ENCODE data around the gene HTR3E. TPM values are rescaled to one million over a fixed set of nuclear protein-coding genes. Genes with fewer than 3 reads are reported as not detected.

Gene HTR3E
- total RNA-seq, 1 donor from 2014 or later = not detected

- intact Hi-C loops (cut with DNase I) = no loop called here
- H3K36me3 ChIP-seq = no peaks in the 10 kb centered on the region
- peaks cover 51% of the 10 kb centered on the region for H3K4me1 ChIP-seq
- no peaks in the 10 kb centered on the region for H3K9me3 ChIP-seq
- peak within 1 kb of the TSS; percentile 80 to 91 for H3K4me3 ChIP-seq
- H3K27me3 ChIP-seq = no peaks in the 10 kb centered on the region
- DNase-seq (ENCODE audit: extremely low spot score in 2 of 2) = no peak
- TF ChIP-seq POLR2A (IDR thresholded peaks at IDR 0.05) (peak in 1 of 2 donors; percentile 33), POLR2AphosphoS5 (IDR thresholded peaks at IDR 0.05; ENCODE audit: insufficient read depth in 1 of 2, low read depth in 1 of 2) (no peak), CTCF (IDR thresholded peaks at IDR 0.05) (no peak)
- H3K27ac ChIP-seq = peak within 1 kb of the TSS; percentile 91
Measured at GRCh38 chr3:184154885-184155643, 58.2 kb downstream of the HTR3E start, which contains the start of gene DVL3. TSS of gene DVL3 (plus strand) at chr3:184155377. CDS start at chr3:184155636, 259 bp downstream.

- H3K4me3 ChIP-seq = peak overlapping the region; percentile 80 to 91
- H3K36me3 ChIP-seq = no peaks in the 10 kb centered on the region
- no peaks in the 10 kb centered on the region for H3K27me3 ChIP-seq
- H3K4me1 ChIP-seq = peaks cover 59% of the 10 kb centered on the region
- DNase-seq (ENCODE audit: extremely low spot score in 2 of 2) = no peak
- no peaks in the 10 kb centered on the region for H3K9me3 ChIP-seq
- TF ChIP-seq POLR2AphosphoS5 (IDR thresholded peaks at IDR 0.05; ENCODE audit: insufficient read depth in 1 of 2, low read depth in 1 of 2) (peak in 1 of 2 donors; percentile 8), POLR2A (IDR thresholded peaks at IDR 0.05) (no peak), CTCF (IDR thresholded peaks at IDR 0.05) (no peak)
- H3K27ac ChIP-seq = peak overlapping the region; percentile 91
- intact Hi-C loops (cut with DNase I) = no loop called here
Measured at GRCh38 chr3:184155644-184156521, 59.0 kb downstream of the HTR3E start.

GRCh38 chr3:184156522-184156955 lies 59.7 kb downstream of the HTR3E start:
- no peak for DNase-seq (ENCODE audit: extremely low spot score in 2 of 2)
- TF ChIP-seq CTCF (IDR thresholded peaks at IDR 0.05) = no peak
- peak in 1 of 2 donors; percentile 61 for TF ChIP-seq POLR2AphosphoS5 (IDR thresholded peaks at IDR 0.05; ENCODE audit: insufficient read depth in 1 of 2, low read depth in 1 of 2)
- TF ChIP-seq POLR2A (IDR thresholded peaks at IDR 0.05) = no peak
- intact Hi-C loops (cut with DNase I) = no loop called here

More at GRCh38 chr3:184156522-184156955, 59.7 kb downstream of the HTR3E start:
- H3K4me1 ChIP-seq = peaks cover 65% of the 10 kb centered on the region
- no peaks in the 10 kb centered on the region for H3K36me3 ChIP-seq
- H3K4me3 ChIP-seq = peak overlapping the region; percentile 80 to 91
- H3K27ac ChIP-seq = peak overlapping the region; percentile 91
- no peaks in the 10 kb centered on the region for H3K27me3 ChIP-seq
- H3K9me3 ChIP-seq = no peaks in the 10 kb centered on the region

Small RNA genes within 50 kb of the gene (small RNA-seq; reads per million reads assigned to genes)
- not detected for gene RF00019

Other genes with a start within 250 kb of the HTR3E start
- 36.6 TPM for gene PARL, start 212.2 kb upstream of the HTR3E start, total RNA-seq
- gene ABCC5, start 79.2 kb upstream of the HTR3E start, total RNA-seq = 67.5 TPM
- not detected for gene HTR3D, start 65.3 kb upstream of the HTR3E start, total RNA-seq
- not detected for gene HTR3C, start 44.0 kb upstream of the HTR3E start, total RNA-seq
- 30.2 TPM for gene EIF2B5, start 38.3 kb downstream of the HTR3E start, total RNA-seq
- 39.0 TPM for gene DVL3, start 58.3 kb downstream of the HTR3E start, total RNA-seq
- gene AP2M1, start 77.8 kb downstream of the HTR3E start, total RNA-seq = 223 TPM
- gene ABCF3, start 89.1 kb downstream of the HTR3E start, total RNA-seq = 94.0 TPM
- gene VWA5B2, start 132.5 kb downstream of the HTR3E start, total RNA-seq = 0.98 TPM
- gene ALG3, start 151.9 kb downstream of the HTR3E start, total RNA-seq = 58.2 TPM
- 5.6 TPM for gene EEF1AKMT4, start 152.6 kb downstream of the HTR3E start, total RNA-seq
- gene CAMK2N2, start 164.5 kb downstream of the HTR3E start, total RNA-seq = not detected
- 1.7 TPM for gene ECE2, start 179.0 kb downstream of the HTR3E start, total RNA-seq
- 108 TPM for gene PSMD2, start 202.2 kb downstream of the HTR3E start, total RNA-seq
- 207 TPM for gene EIF4G1, start 217.5 kb downstream of the HTR3E start, total RNA-seq
- 28.5 TPM for gene FAM131A, start 240.5 kb downstream of the HTR3E start, total RNA-seq

Data from vagina (tissue), 2 donors.